DOHH2 (cell line): ENCODE measurements around the gene L1CAM.
A peak's percentile ranks its signal among the peaks of the same experiment; 100 is the strongest.

Experiments used
- H3F3A ChIP-seq: fragments of 200-600 bp; sonication (generic), shearing (Covaris generic); 2 replicates; pipeline ENCODE4 v1.6.0; 2016; ENCODE audit warnings: antibody characterized with exemption, mild to moderate bottlenecking; ENCODE audit not compliant: control insufficient read depth, insufficient read depth
- H3K27ac ChIP-seq: fragments of 200-600 bp; sonication (generic); 2 replicates; pipeline ENCODE4 v1.5.1; 2014; ENCODE audit warnings: low read depth, mild to moderate bottlenecking, low read length, moderate library complexity
- H3K27me3 ChIP-seq: fragments of 200-600 bp; sonication (generic); 2 replicates; pipeline ENCODE4 v1.6.1; 2014; ENCODE audit warnings: mild to moderate bottlenecking, low read length, mixed read lengths; ENCODE audit not compliant: control insufficient read depth
- H3K36me3 ChIP-seq: fragments of 200-600 bp; sonication (generic); 2 replicates; pipeline ENCODE4 v1.6.1; 2014; ENCODE audit warnings: mild to moderate bottlenecking, low read length, moderate library complexity, mixed read lengths; ENCODE audit not compliant: control insufficient read depth
- H3K4me1 ChIP-seq: fragments of 200-600 bp; sonication (generic); 2 replicates; pipeline ENCODE4 v1.6.1; 2014; ENCODE audit warnings: mild to moderate bottlenecking, low read length, mixed read lengths; ENCODE audit not compliant: control insufficient read depth
- H3K4me2 ChIP-seq: fragments of 200-600 bp; sonication (generic); 2 replicates; pipeline ENCODE4 v1.6.0; 2014; ENCODE audit warnings: mild to moderate bottlenecking, low read length, moderate library complexity
- H3K4me3 ChIP-seq: fragments of 200-600 bp; sonication (generic); 2 replicates; pipeline ENCODE4 v1.5.1; 2014; ENCODE audit warnings: mild to moderate bottlenecking, low read length, mixed read lengths
- H3K79me2 ChIP-seq: fragments of 200-600 bp; sonication (generic); 2 replicates; pipeline ENCODE4 v1.6.1; 2014; ENCODE audit warnings: mild to moderate bottlenecking, low read length, mixed read lengths; ENCODE audit not compliant: control insufficient read depth
- H3K9me2 ChIP-seq: fragments of 200-600 bp; sonication (generic); replicated peaks from 2 replicates; pipeline ENCODE4 v1.6.1; 2014; ENCODE audit warnings: mild to moderate bottlenecking, low read length, mixed read lengths; ENCODE audit not compliant: control insufficient read depth
- H3K9me3 ChIP-seq: fragments of 200-600 bp; sonication (generic); 2 replicates; pipeline ENCODE4 v1.6.1; 2014; ENCODE audit warnings: antibody characterized with exemption, low read length, mixed read lengths; ENCODE audit not compliant: control insufficient read depth, insufficient read depth
- H4K20me1 ChIP-seq: fragments of 200-600 bp; sonication (generic); 2 replicates; pipeline ENCODE4 v1.6.0; 2014; ENCODE audit warnings: low read depth, mild to moderate bottlenecking, antibody characterized with exemption, low read length, moderate library complexity; ENCODE audit not compliant: control insufficient read depth, insufficient read depth
- CTCF ChIP-seq: fragments of 200-600 bp; sonication (generic); IDR thresholded peaks from one replicate; pipeline ENCODE4 v1.5.1; 2014; ENCODE audit warnings: antibody characterized with exemption, mild to moderate bottlenecking, low read depth, low read length; ENCODE audit not compliant: poor library complexity, severe bottlenecking
- EZH2phosphoT487 ChIP-seq: fragments of 200-600 bp; sonication (generic); IDR thresholded peaks from 2 replicates; pipeline ENCODE4 v1.6.1; 2017; ENCODE audit warnings: borderline replicate concordance, mild to moderate bottlenecking, antibody characterized with exemption, low read length, moderate library complexity, mixed read lengths

The L1CAM gene

GRCh38 chrX:153931748-153932147 is 45.8 kb upstream of the L1CAM start:
- Histone ChIP-seq H3K36me3 (peaks cover 40% of the 10 kb centered on the region), H3K27me3 (no peaks in the 10 kb centered on the region), H3K9me3 (no peaks in the 10 kb centered on the region), H3K27ac (no peak overlapping the region), H4K20me1 (no peaks in the 10 kb centered on the region), H3K79me2 (peaks cover 29% of the 10 kb centered on the region), H3K9me2 (no peaks in the 10 kb centered on the region), H3K4me1 (peaks cover 28% of the 10 kb centered on the region), H3K4me3 (no peak overlapping the region), H3F3A (peaks cover 9% of the 10 kb centered on the region; the same call in 1 of the 2 replicates), H3K4me2 (no peak overlapping the region)
- TF ChIP-seq EZH2phosphoT487: no peak
- no peak for TF ChIP-seq CTCF

GRCh38 chrX:153931151-153931550 is 45.2 kb upstream of the L1CAM start:
- Histone ChIP-seq H3K79me2 (peaks cover 29% of the 10 kb centered on the region), H3K9me3 (no peaks in the 10 kb centered on the region), H3K4me2 (no peak overlapping the region), H3K27ac (no peak overlapping the region), H3K9me2 (no peaks in the 10 kb centered on the region), H3K4me3 (no peak overlapping the region), H3K36me3 (peaks cover 43% of the 10 kb centered on the region), H3F3A (peaks cover 9% of the 10 kb centered on the region; the same call in 1 of the 2 replicates), H3K27me3 (no peaks in the 10 kb centered on the region), H3K4me1 (peaks cover 32% of the 10 kb centered on the region), H4K20me1 (no peaks in the 10 kb centered on the region)
- no peak for TF ChIP-seq CTCF
- no peak for TF ChIP-seq EZH2phosphoT487

- Histone ChIP-seq H3K4me3 (no peak overlapping the region; the same call in 1 of the 2 replicates), H3K4me2 (peak overlapping the region; percentile 64), H3K4me1 (peaks cover 29% of the 10 kb centered on the region), H3K9me2 (no peaks in the 10 kb centered on the region), H4K20me1 (no peaks in the 10 kb centered on the region), H3K36me3 (peaks cover 49% of the 10 kb centered on the region), H3K79me2 (peaks cover 31% of the 10 kb centered on the region), H3K27me3 (no peaks in the 10 kb centered on the region), H3K9me3 (no peaks in the 10 kb centered on the region), H3K27ac (peak overlapping the region; percentile 63; the same call in 1 of the 2 replicates), H3F3A (peaks cover 9% of the 10 kb centered on the region; the same call in 1 of the 2 replicates)
- no peak for TF ChIP-seq EZH2phosphoT487
- TF ChIP-seq CTCF: no peak
Measured at GRCh38 chrX:153930011-153930910, 44.3 kb upstream of the L1CAM start.
